SW 1271 (cell line): Measurements from ENCODE around the gene FRMD4A.

Source experiments
- DNase-seq, 2 experiments: peaks; one replicate each; lab custom pipeline; 2025; lab: John Stamatoyannopoulos, UW

FRMD4A gene

GRCh38 chr10:13816195-13816925, 514.4 kb downstream of the FRMD4A start:
- no peak for DNase-seq

- peak in 1 of 2 experiments; percentile 4 for DNase-seq
These were observed 515.0 kb downstream of the FRMD4A start for GRCh38 chr10:13815756-13816155.

GRCh38 chr10:13813550-13813949, 517.2 kb downstream of the FRMD4A start:
- no peak for DNase-seq

GRCh38 chr10:13812804-13813203, 517.9 kb downstream of the FRMD4A start:
- no peak for DNase-seq

GRCh38 chr10:13810568-13810967, 520.2 kb downstream of the FRMD4A start:
- DNase-seq = no peak

GRCh38 chr10:13809427-13809826, 521.3 kb downstream of the FRMD4A start:
- DNase-seq = no peak

- DNase-seq = no peak
These were observed 522.0 kb downstream of the FRMD4A start for GRCh38 chr10:13808556-13809391.

GRCh38 chr10:13806419-13806818, 524.3 kb downstream of the FRMD4A start:
- no peak for DNase-seq

GRCh38 chr10:13803566-13804554, 526.9 kb downstream of the FRMD4A start:
- DNase-seq = no peak

GRCh38 chr10:13801907-13802288, 528.8 kb downstream of the FRMD4A start:
- no peak for DNase-seq

GRCh38 chr10:13801156-13801906, 529.4 kb downstream of the FRMD4A start:
- no peak for DNase-seq

- no peak for DNase-seq
These were observed 533.6 kb downstream of the FRMD4A start for GRCh38 chr10:13797164-13797563.

GRCh38 chr10:13795653-13796555, 534.8 kb downstream of the FRMD4A start:
- no peak for DNase-seq

- DNase-seq = no peak
These were observed 535.6 kb downstream of the FRMD4A start for GRCh38 chr10:13794992-13795612.

GRCh38 chr10:13792006-13792405, 538.7 kb downstream of the FRMD4A start:
- DNase-seq = no peak

GRCh38 chr10:13791483-13791882, 539.2 kb downstream of the FRMD4A start:
- DNase-seq = no peak

- no peak for DNase-seq
These were observed 540.5 kb downstream of the FRMD4A start for GRCh38 chr10:13790196-13790595.

- no peak for DNase-seq
These were observed 541.3 kb downstream of the FRMD4A start for GRCh38 chr10:13789448-13789829.

- DNase-seq = no peak
These were observed 541.8 kb downstream of the FRMD4A start for GRCh38 chr10:13788711-13789447.
